Esophagus mucosa (tissue), 1 donor: Measurements from ENCODE around the gene DACT1. TPM values are rescaled to one million over a fixed set of nuclear protein-coding genes. Genes with fewer than 3 reads are reported as not detected.

Experiments used
- ATAC-seq: fragments of 200-7000 bp; cut with Tn5 transposase; one replicate; pipeline ENCODE4 v1.9.1; 2020
- total RNA-seq: library from RNA; stranded (reverse); gene quantifications from one replicate; pipeline ENCODE4 v1.2.4, GENCODE V29; 2023
- donor health status: DM: yes; HTN: yes; CAD: no.

The DACT1 gene
- total RNA-seq, 1 donor from 2014 or later: 0.32 TPM

- ATAC-seq: no peak
Measured at GRCh38 chr14:58669556-58670200, 31.9 kb downstream of the DACT1 start.

- no peak for ATAC-seq
Measured at GRCh38 chr14:58671024-58671423, 33.3 kb downstream of the DACT1 start.

- ATAC-seq: no peak
Measured at GRCh38 chr14:58671436-58671835, 33.7 kb downstream of the DACT1 start.

- ATAC-seq: no peak
Measured at GRCh38 chr14:58673722-58674121, 36.0 kb downstream of the DACT1 start.

- ATAC-seq: no peak
Measured at GRCh38 chr14:58677001-58677400, 39.2 kb downstream of the DACT1 start.

GRCh38 chr14:58677517-58677916 is 39.8 kb downstream of the DACT1 start:
- ATAC-seq: no peak

GRCh38 chr14:58677996-58678395 is 40.2 kb downstream of the DACT1 start:
- ATAC-seq: no peak

- ATAC-seq: no peak
Measured at GRCh38 chr14:58680698-58681097, 42.9 kb downstream of the DACT1 start.

GRCh38 chr14:58687232-58687795 is 49.6 kb downstream of the DACT1 start:
- no peak for ATAC-seq

- ATAC-seq: no peak
Measured at GRCh38 chr14:58690801-58691516, 53.2 kb downstream of the DACT1 start.

GRCh38 chr14:58693048-58693447 is 55.3 kb downstream of the DACT1 start:
- peak; percentile 66 for ATAC-seq

GRCh38 chr14:58695514-58695913 is 57.8 kb downstream of the DACT1 start:
- ATAC-seq: no peak

- no peak for ATAC-seq
Measured at GRCh38 chr14:58697266-58697929, 59.6 kb downstream of the DACT1 start.

Other genes starting within 250 kb of the DACT1 start
- not detected for gene TOMM20L, start 242.0 kb upstream of the DACT1 start, total RNA-seq
- gene TIMM9, start 210.4 kb upstream of the DACT1 start, total RNA-seq: 33.8 TPM
- 11.9 TPM for gene KIAA0586, start 210.2 kb upstream of the DACT1 start, total RNA-seq